Upper lobe of left lung (tissue), 4 donors: ENCODE data around the gene LENEP.

Experiments
- CTCF ChIP-seq, 6 experiments: fragments of 450-650 bp in 4 of 6; fragments of 200-600 bp in 2 of 6; sonication (generic) in 2 of 6; IDR thresholded peaks; one replicate each; pipeline ENCODE4 v1.5.1; 2016 to 2019; ENCODE audit warnings: antibody characterized with exemption in 6 of 6
- EP300 ChIP-seq, 4 donors: sonication (generic); formaldehyde crosslinking; IDR thresholded peaks; one replicate each; pipeline ENCODE4 v1.5.1; 2017; ENCODE audit warnings: antibody characterized with exemption in 4 of 4, control low read depth in 2 of 4
- POLR2A ChIP-seq, 4 donors: fragments of 450-650 bp; IDR thresholded peaks; one replicate each; pipeline ENCODE4 v1.5.1; 2016 to 2017; ENCODE audit warnings: antibody characterized with exemption in 4 of 4, mild to moderate bottlenecking in 2 of 4

GRCh38 chr1:155007251-155007828, 14.0 kb downstream of the LENEP start:
- TF ChIP-seq EP300 (IDR thresholded peaks at IDR 0.05): no peak
- no peak for TF ChIP-seq CTCF (IDR thresholded peaks at IDR 0.05)
- TF ChIP-seq POLR2A (IDR thresholded peaks at IDR 0.05): no peak
